Activated T-cell treated with anti-CD3 and anti-CD28 coated beads for 48 hours (primary cell): Measurements from ENCODE around the gene LYRM1.
"Not testable (repeated sequence)": the region's sequence is repeated elsewhere in the genome, so short reads cannot be mapped to it uniquely, and the experiment has no call there.

ENCODE experiments used
- DNase-seq: peaks from one replicate; pipeline ENCODE4 v3.0.0-alpha.2; 2020; ENCODE audit warnings: low read depth

The LYRM1 gene

GRCh38 chr16:20902426-20902825 is 1.9 kb downstream of the LYRM1 start:
- no peak for DNase-seq

- no peak for DNase-seq
Measured at GRCh38 chr16:20903116-20903898, 2.7 kb downstream of the LYRM1 start.

- no peak for DNase-seq
Measured at GRCh38 chr16:20903899-20904506, 3.4 kb downstream of the LYRM1 start.

GRCh38 chr16:20904507-20905081 is 4.0 kb downstream of the LYRM1 start:
- DNase-seq: no peak

GRCh38 chr16:20905576-20905975 is 5.0 kb downstream of the LYRM1 start:
- no peak for DNase-seq

GRCh38 chr16:20906341-20907255 is 6.0 kb downstream of the LYRM1 start:
- DNase-seq: no peak

GRCh38 chr16:20910781-20911321 is 10.3 kb downstream of the LYRM1 start:
- DNase-seq: no peak

GRCh38 chr16:20911361-20911760 is 10.8 kb downstream of the LYRM1 start:
- no peak for DNase-seq

- no peak for DNase-seq
Measured at GRCh38 chr16:20916289-20916688, 15.7 kb downstream of the LYRM1 start.

GRCh38 chr16:20916942-20917341 is 16.4 kb downstream of the LYRM1 start:
- DNase-seq: no peak

GRCh38 chr16:20918486-20919239 is 18.1 kb downstream of the LYRM1 start:
- no peak for DNase-seq

GRCh38 chr16:20920091-20920490 is 19.5 kb downstream of the LYRM1 start:
- no peak for DNase-seq

GRCh38 chr16:20920799-20921198 is 20.2 kb downstream of the LYRM1 start:
- DNase-seq: no peak

- DNase-seq: no peak
Measured at GRCh38 chr16:20923876-20924275, 23.3 kb downstream of the LYRM1 start.

- DNase-seq: no peak
Measured at GRCh38 chr16:20925751-20926150, 25.2 kb downstream of the LYRM1 start.

- no peak for DNase-seq
Measured at GRCh38 chr16:20928774-20929411, 28.3 kb downstream of the LYRM1 start.

- not testable (repeated sequence) for DNase-seq
Measured at GRCh38 chr16:20929676-20930364, 29.2 kb downstream of the LYRM1 start.

GRCh38 chr16:20930365-20930690 is 29.8 kb downstream of the LYRM1 start:
- DNase-seq: no peak

GRCh38 chr16:20931066-20931600 is 30.6 kb downstream of the LYRM1 start:
- DNase-seq: no peak

GRCh38 chr16:20933589-20933988 is 33.0 kb downstream of the LYRM1 start:
- DNase-seq: no peak
